Mesenchymal stem cell (in vitro differentiated cells and primary cell): ENCODE measurements around the gene ST3GAL5.

Source experiments
- DNase-seq: peaks from one replicate; pipeline ENCODE4 v3.0.0-alpha.2; 2013
- H2AFZ ChIP-seq: one replicate; pipeline ENCODE4 v1.6.1; 2013; ENCODE audit warnings: low read depth, mild to moderate bottlenecking, control low read depth, inconsistent platforms, low read length, moderate library complexity
- H2AK5ac ChIP-seq: 2 replicates; pipeline ENCODE4 v1.6.1; 2013; ENCODE audit warnings: low read length, moderate library complexity, mild to moderate bottlenecking, inconsistent platforms; ENCODE audit not compliant: severe bottlenecking
- H2BK120ac ChIP-seq: one replicate; pipeline ENCODE4 v1.6.1; 2013; ENCODE audit warnings: low read depth, mild to moderate bottlenecking, inconsistent platforms, low read length, moderate library complexity
- H2BK12ac ChIP-seq, 2 experiments: one replicate each; pipeline ENCODE4 v1.6.1; 2013; ENCODE audit warnings: inconsistent platforms in 2 of 2, low read length in 2 of 2, mild to moderate bottlenecking in 2 of 2, moderate library complexity in 2 of 2, control low read depth in 1 of 2
- H2BK15ac ChIP-seq: one replicate; pipeline ENCODE4 v1.6.1; 2013; ENCODE audit warnings: mild to moderate bottlenecking, low read depth, inconsistent platforms; ENCODE audit not compliant: poor library complexity, severe bottlenecking
- H2BK5ac ChIP-seq: 2 replicates; pipeline ENCODE4 v1.6.1; 2013; ENCODE audit warnings: low read depth, mild to moderate bottlenecking, low read length, control low read depth, inconsistent platforms; ENCODE audit not compliant: poor library complexity, severe bottlenecking
- H3K14ac ChIP-seq, 2 experiments: one replicate each; pipeline ENCODE4 v1.6.1; 2013; ENCODE audit warnings: inconsistent platforms in 2 of 2, low read length in 2 of 2, control low read depth in 1 of 2, mild to moderate bottlenecking in 1 of 2, moderate library complexity in 1 of 2
- H3K18ac ChIP-seq, 2 experiments: one replicate each; pipeline ENCODE4 v1.6.1; 2013; ENCODE audit warnings: inconsistent platforms in 2 of 2, low read length in 2 of 2, control low read depth in 1 of 2, low read depth in 1 of 2, mild to moderate bottlenecking in 1 of 2
- H3K23ac ChIP-seq, 2 experiments: one replicate each; pipeline ENCODE4 v1.6.1; 2013; ENCODE audit warnings: inconsistent platforms in 2 of 2, low read length in 2 of 2, mild to moderate bottlenecking in 2 of 2, moderate library complexity in 2 of 2, control low read depth in 1 of 2
- H3K27ac ChIP-seq: 2 replicates; pipeline ENCODE4 v1.5.1; 2013; ENCODE audit warnings: mild to moderate bottlenecking, moderate library complexity, low read length, control low read depth, inconsistent platforms; ENCODE audit not compliant: poor library complexity, severe bottlenecking
- H3K27me3 ChIP-seq, 2 experiments: 2 replicates each; pipeline versions ENCODE4 v1.6.1 to v1.7.0; 2013; ENCODE audit warnings: low read length in 2 of 2, mild to moderate bottlenecking in 2 of 2, moderate library complexity in 2 of 2, control low read depth in 1 of 2, inconsistent platforms in 1 of 2; ENCODE audit not compliant: control insufficient read depth in 1 of 2, insufficient read depth in 1 of 2
- H3K36me3 ChIP-seq, 2 experiments: 2 replicates each; pipeline versions ENCODE4 v1.6.1 to v1.7.0; 2013; ENCODE audit warnings: low read length in 2 of 2, control low read depth in 1 of 2, inconsistent platforms in 1 of 2, low read depth in 1 of 2, mild to moderate bottlenecking in 1 of 2; ENCODE audit not compliant: insufficient read depth in 2 of 2, control insufficient read depth in 1 of 2
- H3K4ac ChIP-seq, 2 experiments: one replicate each; pipeline ENCODE4 v1.6.1; 2013; ENCODE audit warnings: inconsistent platforms in 2 of 2, low read length in 2 of 2, mild to moderate bottlenecking in 2 of 2, moderate library complexity in 2 of 2, control low read depth in 1 of 2, low read depth in 1 of 2
- H3K4me1 ChIP-seq: 2 replicates; pipeline ENCODE4 v1.6.1; 2013; ENCODE audit warnings: low read depth, low read length, control low read depth; ENCODE audit not compliant: control insufficient read depth, insufficient read depth
- H3K4me2 ChIP-seq: 2 replicates; pipeline ENCODE4 v1.6.1; 2013; ENCODE audit warnings: low read length, mild to moderate bottlenecking, inconsistent platforms; ENCODE audit not compliant: poor library complexity, severe bottlenecking
- H3K4me3 ChIP-seq, 2 experiments: 2 replicates each; pipeline versions ENCODE4 v1.5.1 to v1.7.0; 2013; ENCODE audit warnings: low read length in 2 of 2, mild to moderate bottlenecking in 2 of 2, control low read depth in 1 of 2, low read depth in 1 of 2; ENCODE audit not compliant: insufficient read depth in 1 of 2
- H3K79me1 ChIP-seq: replicated peaks from 2 replicates; pipeline ENCODE4 v1.6.1; 2013; ENCODE audit warnings: mild to moderate bottlenecking, control low read depth, low read length, inconsistent platforms; ENCODE audit not compliant: poor library complexity, severe bottlenecking
- H3K9ac ChIP-seq: 2 replicates; pipeline ENCODE4 v1.7.0; 2013; ENCODE audit warnings: mild to moderate bottlenecking, low read length, moderate library complexity
- H3K9me3 ChIP-seq: 2 replicates; pipeline ENCODE4 v1.7.0; 2013; ENCODE audit warnings: mild to moderate bottlenecking, low read length; ENCODE audit not compliant: control insufficient read depth
- H4K8ac ChIP-seq: one replicate; pipeline ENCODE4 v1.6.1; 2013; ENCODE audit warnings: inconsistent platforms, mild to moderate bottlenecking, low read length, moderate library complexity
- H4K91ac ChIP-seq: one replicate; pipeline ENCODE4 v1.6.1; 2013; ENCODE audit warnings: mild to moderate bottlenecking, low read length, inconsistent platforms
- WGBS: methylation state at CpG from one replicate; pipeline ENCODE4 v1.1.7; 2013; ENCODE audit warnings: mixed read lengths; 5-methylcytosine and 5-hydroxymethylcytosine counted together

The ST3GAL5 gene

DNA sequence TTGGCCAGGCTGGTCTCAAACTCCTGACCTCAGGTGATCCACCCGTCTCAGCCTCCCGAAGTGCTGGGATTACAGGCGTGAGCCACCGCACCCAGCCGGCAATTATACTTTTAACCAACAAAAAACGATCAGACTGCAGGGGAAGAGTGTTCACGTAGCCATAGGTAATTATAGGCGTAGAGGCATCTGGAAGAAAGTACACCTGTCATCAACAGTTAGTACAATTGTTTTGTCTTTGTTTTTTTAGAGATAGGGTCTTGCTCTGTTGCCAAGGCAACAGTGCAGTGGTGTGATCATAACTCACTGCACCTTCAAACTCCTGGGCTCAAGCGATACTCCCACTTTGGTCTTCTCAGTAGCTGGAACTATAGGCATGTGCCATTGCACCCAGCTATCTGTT lies 20.0 kb downstream of the ST3GAL5 start:
- Histone ChIP-seq H3K18ac (no peak overlapping the region), H3K79me1 (peaks cover 33% of the 10 kb centered on the region), H2BK5ac (no peak overlapping the region), H3K4me2 (no peak overlapping the region), H3K4me3 (no peak overlapping the region), H3K9ac (no peak overlapping the region), H2AFZ (no peak overlapping the region), H3K23ac (no peak overlapping the region), H3K4me1 (peaks cover 7% of the 10 kb centered on the region), H3K9me3 (no peaks in the 10 kb centered on the region), H3K36me3 (peaks cover 6 to 40% of the 10 kb centered on the region in 2 experiments), H4K8ac (no peak overlapping the region), H3K14ac (no peak overlapping the region), H2AK5ac (no peak overlapping the region), H2BK15ac (no peak overlapping the region), H3K4ac (no peak overlapping the region), H2BK12ac (no peak overlapping the region), H2BK120ac (no peak overlapping the region), H3K27me3 (no peaks in the 10 kb centered on the region), H3K27ac (no peak overlapping the region), H4K91ac (no peak overlapping the region)
- no peak for DNase-seq
- WGBS: 95% methylated on average over 9 of the region's 9 CpGs

DNA sequence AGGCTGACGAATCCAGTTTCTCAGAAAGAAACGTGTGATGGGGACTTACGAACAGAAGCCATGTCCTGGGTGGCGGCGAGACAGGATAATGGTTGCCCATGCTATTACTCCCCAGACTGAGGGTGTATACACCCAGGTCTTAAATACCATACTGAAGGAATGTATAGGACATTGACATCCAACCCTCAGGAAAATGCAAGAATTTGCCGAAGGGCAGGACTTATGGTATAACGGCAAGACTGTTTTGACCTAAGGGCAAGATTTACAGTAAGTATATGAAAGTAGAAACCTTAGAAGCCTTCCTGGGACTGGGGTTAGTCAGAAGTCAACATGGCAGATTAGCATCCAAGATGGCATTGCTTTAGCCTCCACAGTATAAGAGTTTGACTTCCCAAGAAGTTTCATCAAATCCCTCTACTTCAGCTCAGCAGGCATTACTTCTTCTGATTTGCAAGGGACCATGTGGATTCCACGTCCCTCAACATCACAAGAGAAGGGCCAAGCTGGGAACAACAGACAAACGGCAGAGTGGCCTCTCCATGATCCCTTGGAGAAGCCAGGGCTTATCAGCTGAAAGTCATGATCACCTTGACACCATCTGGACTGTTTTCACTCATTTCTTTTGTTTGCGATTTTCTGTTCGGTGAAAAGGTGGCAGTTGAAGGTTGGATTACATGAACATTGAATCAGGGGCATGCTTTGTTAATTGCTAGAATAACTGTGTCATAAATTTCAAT lies 21.1 kb downstream of the ST3GAL5 start:
- Histone ChIP-seq H3K27ac (no peak overlapping the region), H2BK12ac (no peak overlapping the region), H2AK5ac (no peak overlapping the region), H3K36me3 (peaks cover 6 to 46% of the 10 kb centered on the region in 2 experiments), H2AFZ (no peak overlapping the region), H2BK15ac (no peak overlapping the region), H3K9ac (no peak overlapping the region), H2BK120ac (no peak overlapping the region), H3K23ac (no peak overlapping the region), H4K8ac (no peak overlapping the region), H3K4me1 (peaks cover 7% of the 10 kb centered on the region), H3K4me2 (no peak overlapping the region), H2BK5ac (no peak overlapping the region), H3K18ac (no peak overlapping the region), H3K9me3 (no peaks in the 10 kb centered on the region), H3K4ac (no peak overlapping the region), H3K4me3 (no peak overlapping the region), H3K27me3 (no peaks in the 10 kb centered on the region), H3K79me1 (peaks cover 28% of the 10 kb centered on the region), H4K91ac (no peak overlapping the region), H3K14ac (no peak overlapping the region)
- 91% methylated on average over 11 of the region's 11 CpGs for WGBS
- no peak for DNase-seq

DNA sequence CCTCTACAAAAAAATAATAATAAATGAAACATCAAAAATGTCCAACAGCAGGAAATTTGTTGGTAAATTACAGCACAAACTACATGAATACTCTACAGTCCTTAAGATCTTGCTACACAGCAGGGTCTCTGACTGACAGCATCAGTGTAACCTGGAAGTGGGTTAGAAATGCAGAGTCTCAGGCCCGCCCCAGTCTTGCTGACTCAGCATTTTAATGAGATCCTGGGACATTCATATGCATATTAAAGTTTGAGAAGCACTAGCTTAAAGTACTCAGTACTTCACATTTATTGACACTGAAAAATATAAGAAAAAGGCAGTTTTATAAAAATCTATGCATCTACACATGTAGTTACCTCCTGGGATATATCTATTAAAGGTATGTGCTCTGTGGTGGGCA lies 21.7 kb downstream of the ST3GAL5 start:
- H3K14ac ChIP-seq: no peak overlapping the region
- no peak overlapping the region for H3K4me3 ChIP-seq
- H3K4me2 ChIP-seq: no peak overlapping the region
- H2BK5ac ChIP-seq: no peak overlapping the region
- DNase-seq: no peak
- H3K9me3 ChIP-seq: no peaks in the 10 kb centered on the region
- peaks cover 27% of the 10 kb centered on the region for H3K79me1 ChIP-seq
- no peak overlapping the region for H2BK15ac ChIP-seq
- H4K91ac ChIP-seq: no peak overlapping the region
- H3K4me1 ChIP-seq: peaks cover 9% of the 10 kb centered on the region
- peaks cover 6 to 50% of the 10 kb centered on the region in 2 experiments for H3K36me3 ChIP-seq
- no peak overlapping the region for H3K27ac ChIP-seq
- H2AFZ ChIP-seq: no peak overlapping the region
- no peaks in the 10 kb centered on the region for H3K27me3 ChIP-seq
- H4K8ac ChIP-seq: no peak overlapping the region
- H2BK12ac ChIP-seq: no peak overlapping the region
- no peak overlapping the region for H3K23ac ChIP-seq
- H3K9ac ChIP-seq: no peak overlapping the region
- no peak overlapping the region for H2AK5ac ChIP-seq
- H3K4ac ChIP-seq: no peak overlapping the region
- H3K18ac ChIP-seq: no peak overlapping the region
- no peak overlapping the region for H2BK120ac ChIP-seq
- WGBS: 100% methylated on average over 1 of the region's 1 CpG

DNA sequence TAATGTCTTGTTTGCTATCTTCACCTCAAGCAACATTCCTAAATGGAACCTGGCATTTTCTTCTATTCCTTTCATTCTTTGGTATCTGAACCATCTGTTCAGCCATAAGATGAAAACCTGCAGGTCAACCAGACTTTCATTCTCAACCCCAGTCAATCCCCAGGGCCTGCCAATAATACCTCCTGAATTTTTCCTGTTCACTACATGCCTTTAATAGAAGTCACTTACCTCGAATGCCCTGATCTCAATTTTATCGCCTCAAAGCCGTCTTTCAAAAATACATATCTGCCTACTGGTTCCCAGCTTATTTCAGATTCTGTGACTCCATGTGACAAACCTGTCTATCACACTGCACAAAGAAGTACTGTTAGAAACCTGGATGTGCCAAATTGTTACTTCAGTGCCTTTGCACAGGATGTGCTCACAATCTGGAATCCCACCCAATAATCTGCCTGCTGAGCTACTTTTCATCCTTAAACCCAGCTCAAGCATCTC lies 22.6 kb downstream of the ST3GAL5 start:
- DNase-seq: no peak
- H3K4me1 ChIP-seq: peaks cover 7% of the 10 kb centered on the region
- H3K9ac ChIP-seq: no peak overlapping the region
- H2BK15ac ChIP-seq: no peak overlapping the region
- no peak overlapping the region for H3K23ac ChIP-seq
- no peaks in the 10 kb centered on the region for H3K9me3 ChIP-seq
- peaks cover 20% of the 10 kb centered on the region for H3K79me1 ChIP-seq
- H2AFZ ChIP-seq: no peak overlapping the region
- no peak overlapping the region for H2BK12ac ChIP-seq
- H4K91ac ChIP-seq: no peak overlapping the region
- H3K27ac ChIP-seq: no peak overlapping the region
- H3K27me3 ChIP-seq: no peaks in the 10 kb centered on the region
- H2AK5ac ChIP-seq: no peak overlapping the region
- peaks cover 6 to 49% of the 10 kb centered on the region in 2 experiments for H3K36me3 ChIP-seq
- no peak overlapping the region for H3K4me3 ChIP-seq
- H3K14ac ChIP-seq: no peak overlapping the region
- WGBS: 94% methylated on average over 3 of the region's 3 CpGs
- no peak overlapping the region for H2BK5ac ChIP-seq
- no peak overlapping the region for H4K8ac ChIP-seq
- H3K18ac ChIP-seq: peak overlapping the region in 1 of 2 experiments; percentile 37
- no peak overlapping the region for H3K4me2 ChIP-seq
- no peak overlapping the region for H3K4ac ChIP-seq
- H2BK120ac ChIP-seq: no peak overlapping the region
